T-helper 17 cell (primary cell): Measurements from ENCODE around the gene MARCOL. TPM values are rescaled to one million over a fixed set of nuclear protein-coding genes. Genes with fewer than 3 reads are reported as not detected.

Source experiments
- ATAC-seq: fragments of 150-1000 bp; cut with Tn5 transposase; 2 replicates; pipeline ENCODE4 v1.10.0; 2021; ENCODE audit warnings: mild to moderate bottlenecking, moderate library complexity
- DNase-seq, 3 donors: peaks; one replicate each; pipeline versions ENCODE4 v3.0.0 to v3.0.0-alpha.2; 2020 to 2021
- H3K9me3 ChIP-seq: one replicate; pipeline ENCODE4 v1.7.0; 2013; ENCODE audit warnings: low read length, mild to moderate bottlenecking; ENCODE audit not compliant: control insufficient read depth, poor library complexity, severe bottlenecking
- H3K27ac Mint-ChIP-seq: one replicate; pipeline ENCODE4 v1.8.0; 2022; ENCODE audit warnings: mild to moderate bottlenecking, moderate library complexity, mixed read lengths
- H3K27me3 Mint-ChIP-seq: one replicate; pipeline ENCODE4 v1.8.0; 2022; ENCODE audit warnings: mixed read lengths
- H3K36me3 Mint-ChIP-seq: one replicate; pipeline ENCODE4 v1.8.0; 2022; ENCODE audit warnings: low read depth, mixed read lengths
- H3K4me1 Mint-ChIP-seq: one replicate; pipeline ENCODE4 v1.8.0; 2022; ENCODE audit warnings: mild to moderate bottlenecking, mixed read lengths
- H3K4me3 Mint-ChIP-seq: one replicate; pipeline ENCODE4 v1.8.0; 2022; ENCODE audit warnings: mild to moderate bottlenecking, moderate library complexity, mixed read lengths
- total RNA-seq, 4 donors: library from RNA in 2 of 4; stranded (reverse) in 2 of 4; gene quantifications; one replicate each; pipeline ENCODE4 v1.2.3 and lab custom pipeline; 2022 to 2026

The MARCOL gene
- total RNA-seq, 2 donors from 2014 or later, result not detected

DNA sequence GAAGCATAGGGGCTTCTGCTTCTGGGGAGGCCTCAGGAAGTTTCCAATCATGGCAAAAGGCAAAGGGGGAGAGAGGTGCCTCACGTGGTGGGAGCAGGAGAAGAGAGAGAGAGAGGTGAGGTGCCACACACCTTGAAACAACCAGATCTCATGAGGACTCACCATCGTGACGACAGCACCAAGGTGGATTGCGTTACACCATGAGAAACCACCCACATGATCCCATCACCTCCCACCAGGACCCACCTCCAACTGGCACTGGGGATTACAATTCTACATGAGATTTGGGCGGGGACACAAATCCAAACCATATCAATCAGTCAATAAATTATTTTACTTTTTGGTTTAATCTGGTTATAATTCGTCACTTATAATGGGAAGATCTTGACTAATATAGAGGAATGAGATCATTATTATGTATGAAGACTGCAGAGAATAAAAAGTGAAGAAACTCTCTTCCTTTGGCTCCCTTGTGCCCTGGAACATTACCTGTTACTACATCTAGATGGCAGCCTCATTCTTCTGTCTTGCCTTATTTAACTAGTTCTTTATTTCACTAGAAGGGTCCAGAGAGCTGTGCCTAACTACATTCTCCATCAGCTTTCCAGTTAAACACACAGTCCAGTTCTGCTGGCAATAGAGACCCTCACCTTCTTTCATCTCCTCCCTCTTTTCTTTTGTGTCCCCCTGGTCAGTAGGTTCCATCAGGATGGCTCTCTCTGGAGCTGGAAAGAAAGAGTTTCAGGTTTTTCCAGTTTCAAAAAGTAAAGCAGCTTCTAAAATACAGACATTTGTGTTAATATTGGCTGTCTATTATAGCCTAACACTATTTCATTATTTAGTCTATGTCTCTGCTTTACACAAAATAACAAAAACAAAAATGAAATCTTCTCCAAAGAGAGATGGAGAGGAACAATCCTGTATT is 52.2 kb downstream of the MARCOL start:
- no peak overlapping the region for H3K4me3 Mint-ChIP-seq
- ATAC-seq, result no peak
- H3K9me3 ChIP-seq, result no peaks in the 10 kb centered on the region
- no peaks in the 10 kb centered on the region for H3K36me3 Mint-ChIP-seq
- H3K27me3 Mint-ChIP-seq, result peaks cover 17% of the 10 kb centered on the region
- H3K4me1 Mint-ChIP-seq, result no peaks in the 10 kb centered on the region
- no peak for DNase-seq
- H3K27ac Mint-ChIP-seq, result no peak overlapping the region

Other genes with a start within 250 kb of the MARCOL start
- gene SPINK5, start 174.5 kb upstream of the MARCOL start, total RNA-seq, result not detected
- gene SPINK14, start 70.0 kb upstream of the MARCOL start, total RNA-seq, result not detected
- not detected for gene SPINK6, start 35.5 kb upstream of the MARCOL start, total RNA-seq
- not detected for gene SPINK13, start 30.3 kb downstream of the MARCOL start, total RNA-seq
- not detected for gene SPINK7, start 73.9 kb downstream of the MARCOL start, total RNA-seq
- gene SPINK9, start 97.0 kb downstream of the MARCOL start, total RNA-seq, result not detected
- gene FBXO38, start 145.4 kb downstream of the MARCOL start, total RNA-seq, result 10 to 100 TPM; 51.2 to 51.7 TPM